ENCODE data around the gene BICRA. TPM values are rescaled to one million over a fixed set of nuclear protein-coding genes. Genes with fewer than 3 reads are reported as not detected.

BICRA gene
- total and polyA plus RNA-seq, 2 of the 8 experiments (the other 6 are each of a cell fraction or from before 2014, with no cell fraction given), result 1.5 to 29.2 TPM

DNA sequence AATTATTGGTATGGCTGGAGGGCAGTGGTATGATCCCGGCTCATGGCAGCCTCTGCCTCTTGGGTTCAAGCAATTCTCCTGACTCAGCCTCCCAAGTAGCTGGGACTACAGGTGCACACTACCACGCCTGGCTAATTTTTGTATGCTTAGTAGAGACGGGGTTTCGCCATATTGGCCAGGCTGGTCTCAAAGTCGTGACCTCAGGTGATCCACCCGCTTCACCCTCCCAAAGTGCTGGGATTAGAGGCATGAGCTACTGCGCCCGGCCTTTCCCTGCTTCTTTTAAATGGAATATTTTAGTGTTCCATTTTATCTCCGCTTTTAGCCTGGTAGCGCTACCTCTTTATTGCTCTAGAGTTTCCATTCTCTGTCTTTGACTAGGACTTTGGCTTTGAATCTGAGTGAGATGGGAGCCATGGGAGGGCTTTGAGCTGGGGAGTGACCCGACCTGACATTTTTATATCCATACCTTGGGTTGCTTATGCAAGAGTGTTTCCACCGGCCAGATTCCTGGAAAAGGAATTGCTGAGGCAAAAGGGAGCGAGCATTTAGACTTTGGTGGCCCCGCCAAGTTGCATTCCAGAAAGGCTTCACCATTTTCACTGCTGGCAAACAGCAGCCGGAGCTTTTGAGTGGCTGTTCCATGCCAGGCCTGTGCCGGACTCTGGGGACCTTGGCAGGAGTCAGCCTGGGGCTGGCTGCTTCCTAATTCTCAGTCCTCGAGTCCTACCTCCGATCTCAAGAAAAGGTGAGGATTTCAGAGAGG, 22.9 kb downstream of the BICRA start:
- H3K14ac ChIP-seq (ENCODE audit: insufficient read length), result no peak overlapping the region
- peaks cover 8% of the 10 kb centered on the region; the same call in 1 of the 2 replicates for H3K79me1 ChIP-seq (ENCODE audit: low read depth, low read length)
- H3K4me1 ChIP-seq (replicated peaks in 1 of 4; ENCODE audit: control insufficient read depth in 3 of 4, insufficient read depth in 4 of 4, low read length in 3 of 4), result no peaks in the 10 kb centered on the region
- H3K4me3 ChIP-seq (ENCODE audit: extremely low read depth in 1 of 4, insufficient read depth in 2 of 4, low read depth in 3 of 4, low read length in 4 of 4), result no peak overlapping the region
- no peak overlapping the region for H3K27ac ChIP-seq (ENCODE audit: low read depth, low read length)
- H3K4me2 ChIP-seq (ENCODE audit: insufficient read depth in 1 of 2, low read depth in 2 of 2, low read length in 2 of 2), result no peak overlapping the region
- TF ChIP-seq SIN3A (conservative IDR thresholded peaks at IDR 0.05 in 1 of 2, IDR thresholded peaks at IDR 0.05 in 1 of 2; ENCODE audit: low read depth in 1 of 2, low read length in 2 of 2) (no peak), SAP30 (IDR thresholded peaks at IDR 0.05; ENCODE audit: insufficient read depth, insufficient replicate concordance, low read length) (no peak), KDM5A (IDR thresholded peaks at IDR 0.05; ENCODE audit: low read length) (no peak), BRCA1 (IDR thresholded peaks at IDR 0.05; ENCODE audit: low read depth, low read length) (no peak)
- H2AK5ac ChIP-seq (ENCODE audit: low read depth, low read length), result no peak overlapping the region
- no peak overlapping the region for H2BK120ac ChIP-seq (replicated peaks; ENCODE audit: low read depth, low read length)
- peaks cover 0 to 4% (median 0%) of the 10 kb centered on the region in 4 experiments; a peak in 1 of 8 replicates for H3K36me3 ChIP-seq (ENCODE audit: control insufficient read depth in 2 of 4, insufficient read depth in 4 of 4, low read length in 3 of 4)
- POLR2A ChIA-PET (ENCODE audit: partially characterized antibody), result interaction anchor here (0.6 to 1.8 kb wide), 5 partner anchors 8 to 134 kb away, joined by 3 to 4 read pairs (median 3); no protein-coding TSS in a partner anchor
- H3K56ac ChIP-seq (replicated peaks; ENCODE audit: insufficient read length, low read depth, low read length), result no peak overlapping the region
- no peaks in the 10 kb centered on the region for H3K9me3 ChIP-seq (ENCODE audit: insufficient read depth in 2 of 2, low read depth in 1 of 2, low read length in 1 of 2)
- H2BK20ac ChIP-seq (ENCODE audit: low read length), result no peak overlapping the region
- no peak overlapping the region for H3K9ac ChIP-seq (replicated peaks in 1 of 4; ENCODE audit: extremely low read depth in 1 of 4, low read depth in 3 of 4, low read length in 3 of 4)
- H3K18ac ChIP-seq (ENCODE audit: extremely low read depth, low read length), result no peak overlapping the region
- no peak overlapping the region for H4K5ac ChIP-seq (ENCODE audit: insufficient read length, low read depth, low read length)
- no peak overlapping the region for H3K4ac ChIP-seq (replicated peaks; ENCODE audit: insufficient read length, low read depth, low read length)
- no peak overlapping the region for H2BK15ac ChIP-seq (ENCODE audit: low read length)
- no peak overlapping the region for H2BK12ac ChIP-seq (ENCODE audit: low read depth, low read length)
- CTCF ChIA-PET (ENCODE audit: partially characterized antibody), result interaction anchor here (0.9 to 2.4 kb wide), 5 partner anchors 8 to 78 kb away, joined by 3 to 8 read pairs (median 3); no protein-coding TSS in a partner anchor
- 0 out of 2 replicates have a peak overlapping the region, but pooled peaks have one; percentile 8 for H2BK5ac ChIP-seq (ENCODE audit: low read depth, low read length)
- FAIRE-seq, result no peak
- H3K27me3 ChIP-seq (replicated peaks in 1 of 4; ENCODE audit: control insufficient read depth in 3 of 4, extremely low read depth in 1 of 4, insufficient read depth in 3 of 4, low read length in 3 of 4), result no peaks in the 10 kb centered on the region
- no peaks in the 10 kb centered on the region for H3K23me2 ChIP-seq (ENCODE audit: low read depth, low read length)
- no peak overlapping the region for H3K23ac ChIP-seq (ENCODE audit: insufficient read length)
- DNase-seq (ENCODE audit: low read depth in 1 of 2, low spot score in 2 of 2), result no peak
- peaks cover 12 to 14% of the 10 kb centered on the region in 2 experiments for H4K20me1 ChIP-seq (replicated peaks in 1 of 2; ENCODE audit: control insufficient read depth in 1 of 2, insufficient read depth in 2 of 2, low read length in 2 of 2)
- H4K91ac ChIP-seq (replicated peaks; ENCODE audit: insufficient read length, low read length), result no peak overlapping the region
- WGBS, 2 experiments (ENCODE audit: extremely low coverage in 1 of 2, insufficient coverage in 1 of 2, insufficient read length in 1 of 2, insufficient replicate concordance in 2 of 2, low coverage in 1 of 2, low lambda C conversion rate in 2 of 2, missing lambda C conversion rate in 1 of 2), result 96% methylated on average over 18 of the region's 18 CpGs; no CpG with 5 or more reads in 1 of the 2 experiments
- peaks cover 3 to 85% of the 10 kb centered on the region in 2 experiments; a peak in 3 of 4 replicates for H3K79me2 ChIP-seq (ENCODE audit: control insufficient read depth in 1 of 2, insufficient read depth in 2 of 2, low read length in 2 of 2)
- H4K8ac ChIP-seq (ENCODE audit: extremely low read depth, insufficient read depth, low read length), result no peak overlapping the region
- H2AFZ ChIP-seq (ENCODE audit: low read length), result no peak overlapping the region

Measured in H1 (cell line).